ENCODE results near the gene CAVIN1.
"Not testable (repeated sequence)": the region's sequence is repeated elsewhere in the genome, so short reads cannot be mapped to it uniquely, and the experiment has no call there.

- not testable (repeated sequence) for TF ChIP-seq CTCF (IDR thresholded peaks at IDR 0.05; ENCODE audit: low read length); EZH2 (optimal IDR thresholded peaks at IDR 0.05; ENCODE audit: low read depth, low read length); EZH2phosphoT487 (IDR thresholded peaks at IDR 0.05; ENCODE audit: low read length)
These were observed 26.8 kb upstream of the CAVIN1 start for GRCh38 chr17:42449838-42450237.
